Thyroid gland (tissue), 4 donors: ENCODE results near the gene CDC26. TPM values are rescaled to one million over a fixed set of nuclear protein-coding genes. Genes with fewer than 3 reads are reported as not detected.

Experiments
- DNase-seq, 2 donors: peaks; one replicate each; pipeline ENCODE4 v3.0.0-alpha.2; 2019
- H3K27ac ChIP-seq, 3 donors: fragments of 200-600 bp; sonication (generic); 1 replicate in 2 of 3; 2 replicates in 1 of 3; pipeline ENCODE4 v1.5.1; 2016 to 2019; ENCODE audit warnings: mild to moderate bottlenecking in 1 of 3, moderate library complexity in 1 of 3
- H3K27me3 ChIP-seq: fragments of 200-600 bp; sonication (generic); one replicate; pipeline ENCODE4 v1.5.1; 2019
- H3K36me3 ChIP-seq, 2 donors: fragments of 200-600 bp; sonication (generic); one replicate each; pipeline ENCODE4 v1.5.1; 2016 to 2019
- H3K4me1 ChIP-seq, 2 donors: fragments of 200-600 bp; sonication (generic); one replicate each; pipeline ENCODE4 v1.5.1; 2017 to 2019
- H3K4me3 ChIP-seq, 3 donors: fragments of 200-600 bp; sonication (generic); replicated peaks in 1 of 3; 1 replicate in 2 of 3; 2 replicates in 1 of 3; pipeline ENCODE4 v1.5.1; 2016; ENCODE audit warnings: mild to moderate bottlenecking in 1 of 3
- H3K9me3 ChIP-seq: fragments of 200-600 bp; sonication (generic); one replicate; pipeline ENCODE4 v1.5.1; 2017
- CTCF ChIP-seq, 6 experiments: fragments of 200-600 bp in 3 of 6; fragments of 450-650 bp in 3 of 6; sonication (generic) in 3 of 6; IDR thresholded peaks; one replicate each; pipeline ENCODE4 v1.5.1; 2016 to 2019; ENCODE audit warnings: antibody characterized with exemption in 6 of 6, mild to moderate bottlenecking in 2 of 6, inconsistent platforms in 1 of 6, moderate library complexity in 1 of 6
- POLR2A ChIP-seq, 2 donors: fragments of 450-650 bp; IDR thresholded peaks; one replicate each; pipeline ENCODE4 v1.6.1; 2017; ENCODE audit warnings: antibody characterized with exemption in 2 of 2, mild to moderate bottlenecking in 2 of 2, moderate library complexity in 1 of 2
- WGBS, 2 donors: methylation state at CpG; one replicate each; pipeline ENCODE4 v1.1.5; 2017; 5-methylcytosine and 5-hydroxymethylcytosine counted together
- intact Hi-C: fragments of 100-400 bp; cut with DNase I; formaldehyde crosslinking; loops from one replicate; pipeline ENCODE4 v1.15.1; 2023
- total RNA-seq, 4 donors: library from RNA; depleted of rRNA; stranded (reverse); fragments of >200 nt; gene quantifications; one replicate each; pipeline ENCODE4 v1.2.3, GENCODE V29; 2016

CDC26 gene
- total RNA-seq, 4 donors from 2014 or later, result 23.0 to 73.5 (median 38.3) TPM

GRCh38 chr9:113301548-113301947 is 26.2 kb upstream of the CDC26 start:
- no peaks in the 10 kb centered on the region for H3K36me3 ChIP-seq
- no peak overlapping the region for H3K27ac ChIP-seq
- DNase-seq, result no peak
- no peak overlapping the region for H3K4me3 ChIP-seq
- WGBS, 2 donors, result 85 to 93% methylated on average over 8 of the region's 8 CpGs
- H3K4me1 ChIP-seq, result no peaks in the 10 kb centered on the region
- H3K27me3 ChIP-seq, result no peaks in the 10 kb centered on the region
- intact Hi-C loops, result loop anchor here (10.0 kb wide), 1 partner anchor 353 kb away; no protein-coding TSS in a partner anchor
- TF ChIP-seq POLR2A (IDR thresholded peaks at IDR 0.05) (no peak), CTCF (IDR thresholded peaks at IDR 0.05) (no peak)
- H3K9me3 ChIP-seq, result no peaks in the 10 kb centered on the region

GRCh38 chr9:113299800-113300292 is 24.5 kb upstream of the CDC26 start:
- Histone ChIP-seq H3K27ac (no peak overlapping the region), H3K9me3 (no peaks in the 10 kb centered on the region), H3K4me1 (no peaks in the 10 kb centered on the region), H3K4me3 (no peak overlapping the region), H3K36me3 (no peaks in the 10 kb centered on the region), H3K27me3 (no peaks in the 10 kb centered on the region)
- intact Hi-C loops, result loop anchor here (10.0 kb wide), 1 partner anchor 355 kb away; no protein-coding TSS in a partner anchor
- no peak for TF ChIP-seq POLR2A (IDR thresholded peaks at IDR 0.05)
- no peak for TF ChIP-seq CTCF (IDR thresholded peaks at IDR 0.05)
- 43 to 57% methylated on average over 8 of the region's 8 CpGs for WGBS, 2 donors
- DNase-seq, result no peak

DNA sequence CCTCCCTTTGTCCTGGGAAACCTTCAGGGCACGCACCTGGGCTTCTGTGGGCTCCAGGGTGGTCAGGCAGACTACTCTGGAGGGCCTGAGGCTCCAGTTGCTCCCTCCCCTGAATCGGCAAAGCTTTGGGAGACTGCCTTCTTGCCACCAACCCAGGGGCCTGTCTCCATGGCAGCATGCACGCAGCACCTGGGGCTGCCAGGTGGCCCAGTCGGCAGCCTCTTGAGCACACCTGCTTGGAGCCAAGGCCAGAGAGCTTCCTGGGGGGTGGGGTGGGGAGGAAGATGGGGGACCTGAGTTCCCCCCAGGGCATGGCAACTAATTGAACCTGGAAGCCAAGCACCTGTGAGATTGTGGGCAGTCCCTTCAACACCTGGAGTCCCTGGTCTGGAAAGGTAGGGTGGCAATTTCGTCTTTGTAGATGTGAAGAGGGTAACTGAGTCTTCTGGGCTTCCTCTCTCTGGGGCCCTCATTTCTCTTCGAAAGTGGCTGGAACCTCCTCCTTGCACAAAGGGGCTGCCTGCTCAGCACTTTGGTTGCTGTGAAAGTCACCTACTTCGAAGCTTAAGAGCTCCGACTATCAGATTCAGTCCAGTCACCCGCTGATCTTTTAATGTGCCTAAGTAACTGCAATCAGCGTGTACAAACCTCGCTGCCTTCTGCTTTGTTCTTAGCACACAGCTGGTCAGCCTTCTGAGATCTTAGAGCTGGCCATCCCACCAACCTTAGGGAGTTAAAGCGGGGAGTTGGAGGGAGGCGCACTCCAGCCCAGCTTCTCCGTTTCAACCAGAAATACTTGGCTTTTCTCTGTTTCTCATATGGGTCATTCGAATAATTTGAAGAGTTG is 23.8 kb upstream of the CDC26 start:
- Histone ChIP-seq H3K36me3 (no peaks in the 10 kb centered on the region), H3K9me3 (no peaks in the 10 kb centered on the region), H3K27ac (no peak overlapping the region), H3K4me1 (no peaks in the 10 kb centered on the region), H3K27me3 (no peaks in the 10 kb centered on the region), H3K4me3 (no peak overlapping the region)
- no peak for DNase-seq
- TF ChIP-seq CTCF (IDR thresholded peaks at IDR 0.05) (no peak), POLR2A (IDR thresholded peaks at IDR 0.05) (no peak)
- 86 to 88% methylated on average over 12 to 13 of the region's 15 CpGs for WGBS, 2 donors
- intact Hi-C loops, result no loop called here

- Histone ChIP-seq H3K27me3 (no peaks in the 10 kb centered on the region), H3K36me3 (peaks cover 2 to 6% of the 10 kb centered on the region in 2 donors), H3K4me1 (no peaks in the 10 kb centered on the region), H3K9me3 (no peaks in the 10 kb centered on the region), H3K4me3 (no peak overlapping the region), H3K27ac (no peak overlapping the region)
- intact Hi-C loops, result no loop called here
- WGBS, 2 donors, result 94 to 95% methylated on average over 4 to 8 of the region's 8 CpGs
- no peak for DNase-seq
- TF ChIP-seq POLR2A (IDR thresholded peaks at IDR 0.05) (no peak), CTCF (IDR thresholded peaks at IDR 0.05) (no peak)
These were observed 22.9 kb upstream of the CDC26 start for GRCh38 chr9:113298311-113298710.
